IPS DF 4.7 (cell line): ENCODE data around the gene SPAG6.
"Not testable (repeated sequence)": the region's sequence is repeated elsewhere in the genome, so short reads cannot be mapped to it uniquely, and the experiment has no call there.

Source experiments
- DNase-seq: peaks from one replicate; pipeline ENCODE4 v3.0.0-alpha.2; 2013; ENCODE audit warnings: low spot score; ENCODE audit errors: extremely low read depth

Gene SPAG6

DNA sequence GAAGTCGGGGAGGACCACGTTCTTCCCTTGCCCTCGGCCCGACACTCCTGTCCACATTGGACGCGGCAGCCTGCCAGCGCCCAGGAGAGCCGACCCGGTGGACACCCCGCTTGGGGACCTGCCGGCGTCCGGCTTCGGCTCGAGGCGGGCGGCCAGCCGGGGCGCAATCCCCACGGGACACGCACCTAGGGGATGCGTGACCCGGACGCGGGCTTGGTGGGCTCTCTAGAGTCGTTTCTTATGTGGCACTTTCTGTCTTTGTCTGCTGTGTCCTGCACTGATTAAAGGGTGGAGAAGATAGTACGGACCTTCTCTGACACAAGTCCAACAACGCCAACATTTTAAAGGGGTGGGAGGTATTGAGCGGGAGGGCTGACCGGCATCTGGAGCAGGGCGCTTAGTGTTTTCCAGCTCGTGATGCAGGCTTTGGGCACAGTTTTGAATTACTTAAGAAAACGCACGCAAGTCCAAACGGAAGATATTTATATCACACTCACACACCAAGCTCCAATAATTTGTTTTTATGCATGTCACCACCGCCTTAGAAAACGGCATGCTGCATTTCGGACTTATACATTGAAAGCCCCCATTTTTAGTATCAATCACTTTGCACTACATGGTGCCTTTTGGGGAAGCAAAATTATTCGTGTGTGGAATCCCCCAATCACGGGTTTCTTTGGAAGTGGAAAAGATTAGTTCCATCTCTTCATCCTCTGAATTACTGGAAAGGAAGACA is 3.9 kb upstream of the SPAG6 start:
- DNase-seq: no peak

DNA sequence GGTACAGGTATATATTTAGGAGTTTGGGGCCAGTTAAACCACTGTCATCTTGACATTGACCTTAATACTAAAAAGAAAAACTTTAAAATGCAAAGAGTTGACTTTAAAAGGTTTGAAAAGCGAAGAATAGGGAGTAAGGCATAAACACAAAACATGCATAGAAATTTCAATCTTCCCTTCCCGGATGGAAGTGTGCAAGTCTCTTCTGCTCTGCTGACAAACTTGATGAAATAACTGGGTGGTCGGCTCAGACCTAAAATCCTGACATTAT is 3.4 kb upstream of the SPAG6 start:
- no peak for DNase-seq

DNA sequence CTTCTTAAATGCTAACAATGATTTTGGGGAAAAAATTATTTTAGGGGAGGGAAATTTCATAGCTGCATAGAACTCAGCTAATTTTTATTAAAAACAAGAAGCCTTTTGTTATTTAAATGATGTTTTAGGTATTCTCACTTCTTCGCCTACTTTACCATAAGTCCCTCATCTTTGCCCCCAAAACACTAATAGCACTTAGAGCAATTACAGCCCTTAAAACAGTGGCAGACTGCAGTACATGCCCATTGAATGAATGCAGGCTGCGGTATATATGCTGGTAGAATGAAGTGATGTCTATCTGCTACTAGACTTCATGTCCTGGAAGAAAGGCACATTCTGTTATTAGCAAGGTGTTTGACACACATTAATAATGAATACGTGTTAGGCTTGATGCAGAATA is 2.9 kb upstream of the SPAG6 start:
- DNase-seq: no peak

DNA sequence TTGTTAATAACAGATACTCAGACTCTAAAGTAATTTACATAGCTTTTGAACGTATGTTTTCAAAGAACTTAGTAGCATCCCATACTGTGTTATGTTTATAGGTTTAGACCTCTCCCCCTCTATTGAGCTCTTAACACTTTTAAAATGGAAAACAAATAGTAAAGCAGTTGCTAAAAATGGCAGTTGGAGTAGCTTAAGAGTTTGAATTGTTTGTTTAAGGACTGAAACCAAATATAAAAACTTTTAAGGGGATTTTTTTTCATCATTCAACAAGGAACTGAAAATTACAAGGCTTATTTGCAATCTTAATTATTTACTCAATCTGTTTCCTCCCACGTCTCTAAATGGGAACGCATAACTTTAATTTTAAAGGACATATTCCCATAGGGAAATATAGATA is 1.6 kb upstream of the SPAG6 start:
- DNase-seq: no peak

- no peak for DNase-seq
Observed at GRCh38 chr10:22344249-22344648, 1.0 kb upstream of the SPAG6 start.

DNA sequence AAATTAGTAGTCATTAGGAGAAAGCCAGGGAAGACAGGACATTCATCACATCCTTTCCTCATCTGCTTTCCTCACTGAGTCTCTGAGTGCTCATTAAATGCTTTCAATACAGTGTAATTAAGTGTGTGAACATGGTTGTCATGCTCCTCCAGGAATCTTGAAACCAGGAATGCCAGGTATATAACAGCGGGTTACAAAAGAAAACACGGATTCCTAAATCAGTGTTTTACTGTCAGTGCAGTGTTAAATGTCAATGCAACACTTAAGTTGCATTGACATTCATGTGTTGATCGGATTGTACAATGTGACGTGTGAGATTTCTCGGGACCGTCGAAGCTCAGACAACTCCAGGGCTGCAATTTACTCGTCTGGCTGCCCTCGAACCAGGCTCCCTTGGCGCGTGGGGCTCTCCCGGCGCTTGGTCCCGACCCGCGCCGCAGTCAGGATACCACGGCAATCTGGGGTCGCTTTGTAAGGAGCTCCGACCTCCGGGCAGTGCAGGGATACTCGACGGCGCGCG is 455 bp upstream of the SPAG6 start:
- DNase-seq: no peak

DNA sequence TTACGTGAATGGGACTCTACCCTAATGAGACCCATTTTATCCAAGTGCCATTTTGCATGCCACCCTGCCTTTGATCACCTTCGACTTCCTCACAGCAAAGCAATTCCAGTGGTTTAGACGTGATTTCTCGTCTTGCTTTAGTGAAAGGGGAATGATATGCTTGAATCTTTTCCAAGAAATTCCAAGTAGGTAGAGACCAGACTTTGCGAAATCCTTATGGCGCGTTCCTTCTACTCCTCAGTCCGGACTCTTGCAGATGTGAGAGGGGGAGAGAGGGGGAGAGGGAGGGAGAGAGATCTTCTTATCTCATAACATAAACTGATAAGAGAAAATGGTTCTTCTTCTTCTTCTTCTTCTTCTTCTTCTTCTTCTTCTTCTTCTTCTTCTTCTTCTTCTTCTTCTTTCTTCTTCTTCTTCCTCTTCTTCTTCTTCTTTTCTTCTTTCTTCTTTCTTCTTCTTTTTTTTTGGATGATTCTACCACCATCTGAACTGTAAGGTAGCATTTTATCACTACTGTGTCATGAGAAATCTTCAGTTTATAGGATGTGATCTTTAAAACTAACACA is 883 bp downstream of the SPAG6 start:
- no peak for DNase-seq

- no peak for DNase-seq
Observed at GRCh38 chr10:22349755-22350154, 4.5 kb downstream of the SPAG6 start.

DNA sequence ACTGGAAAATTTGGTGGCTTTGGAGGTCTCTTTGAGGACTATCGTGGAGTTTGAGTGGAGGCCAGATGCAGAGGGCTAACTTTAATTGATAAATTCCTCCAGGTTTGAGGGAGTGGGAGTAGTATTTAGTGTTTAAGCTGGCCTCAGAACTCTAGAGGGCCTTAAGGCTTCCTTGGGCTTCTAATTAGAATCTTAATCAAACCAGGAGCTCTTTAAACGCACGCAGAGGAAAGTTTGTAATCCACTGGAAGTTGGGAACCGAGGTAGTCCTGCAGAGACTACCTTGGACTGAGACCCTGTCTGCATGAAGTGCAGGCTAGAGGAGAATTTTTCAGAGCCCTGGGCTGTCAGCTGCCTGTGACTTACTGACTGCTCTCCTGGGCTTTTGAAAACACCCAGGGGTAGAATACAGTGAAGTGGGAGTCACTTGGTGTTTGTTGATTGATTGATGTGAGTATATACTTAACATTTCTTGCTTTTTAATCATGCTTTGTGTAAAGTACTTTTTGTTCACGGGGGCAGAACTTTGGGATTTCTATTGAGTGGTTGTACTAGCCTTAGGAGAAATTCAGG is 5.9 kb downstream of the SPAG6 start:
- DNase-seq: no peak

DNA sequence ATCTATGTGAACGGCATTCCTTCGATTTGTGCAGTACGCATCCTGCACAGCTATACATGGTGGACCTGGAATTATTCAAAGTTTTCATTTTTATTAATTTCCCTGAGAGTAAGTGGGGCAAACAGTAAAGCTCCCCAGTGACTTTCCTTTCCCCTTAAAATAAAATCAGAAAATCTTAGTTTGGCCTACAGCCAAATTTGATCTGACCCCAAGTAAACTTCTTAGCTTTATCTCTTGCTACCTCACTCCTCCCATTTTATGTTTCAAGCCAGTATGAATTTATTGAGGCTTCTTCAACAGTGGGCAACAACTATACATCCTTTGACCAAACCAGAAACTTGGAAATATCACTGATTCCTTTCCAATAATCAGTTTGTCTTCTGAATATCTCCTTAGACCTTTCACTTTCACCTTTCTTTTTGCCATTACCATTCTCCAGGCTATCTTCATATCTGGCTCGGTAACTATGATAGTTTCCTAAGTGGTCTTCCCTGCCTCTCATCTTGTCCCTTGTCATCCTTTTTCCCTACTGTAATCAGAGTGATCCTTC is 11.1 kb downstream of the SPAG6 start:
- no peak for DNase-seq

GRCh38 chr10:22357770-22358169 is 12.5 kb downstream of the SPAG6 start:
- not testable (repeated sequence) for DNase-seq

DNA sequence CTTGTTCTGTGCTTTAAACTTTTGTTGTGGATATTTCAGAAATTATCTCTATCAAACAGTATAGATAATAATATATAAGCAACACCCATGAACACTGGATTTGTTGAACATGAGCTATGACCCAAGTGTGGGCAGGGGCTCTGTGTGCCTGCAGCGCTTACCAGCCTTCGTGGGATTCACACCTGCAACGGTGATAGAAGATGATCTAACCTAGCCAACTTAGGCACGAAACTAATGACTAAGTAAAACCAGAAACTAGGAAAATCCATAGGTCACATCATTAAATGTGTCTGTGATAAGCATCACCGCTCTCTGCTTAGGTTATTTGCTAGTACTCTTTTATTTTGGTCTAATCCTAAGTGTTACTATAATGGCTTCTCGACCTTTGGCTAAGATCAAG is 18.0 kb downstream of the SPAG6 start:
- DNase-seq: no peak

DNA sequence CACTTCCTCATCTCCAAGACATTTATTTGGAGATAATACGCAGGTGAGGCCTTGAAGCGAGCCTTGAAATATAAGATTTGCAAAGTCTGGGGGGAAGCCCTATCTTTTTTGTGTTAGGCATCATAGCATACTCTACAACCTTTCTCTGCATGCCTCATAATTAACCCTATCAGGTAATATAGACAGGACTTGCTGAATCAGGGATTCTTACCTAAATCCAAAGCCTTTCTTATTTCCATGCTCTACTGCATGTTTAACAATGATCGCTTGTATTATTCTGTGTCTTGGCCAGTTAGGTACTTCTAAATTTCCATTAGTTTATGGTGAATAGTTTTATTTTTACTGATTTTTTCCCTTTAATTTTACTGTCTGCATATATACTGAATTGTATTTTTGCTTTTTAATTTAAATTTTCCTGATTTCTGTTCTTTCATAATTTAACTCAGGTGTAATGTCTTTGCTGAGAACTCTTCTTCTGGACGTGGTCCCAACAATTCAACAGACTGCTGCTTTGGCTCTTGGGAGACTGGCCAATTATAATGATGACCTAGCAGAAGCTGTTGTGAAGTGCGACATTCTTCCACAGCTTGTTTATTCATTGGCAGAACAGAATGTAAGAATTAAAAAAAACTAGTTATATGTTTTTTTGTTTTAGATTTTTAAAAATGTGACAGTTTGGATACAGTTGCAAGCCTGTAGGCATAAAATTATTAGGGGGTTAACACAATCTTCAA is 19.3 kb downstream of the SPAG6 start:
- no peak for DNase-seq

DNA sequence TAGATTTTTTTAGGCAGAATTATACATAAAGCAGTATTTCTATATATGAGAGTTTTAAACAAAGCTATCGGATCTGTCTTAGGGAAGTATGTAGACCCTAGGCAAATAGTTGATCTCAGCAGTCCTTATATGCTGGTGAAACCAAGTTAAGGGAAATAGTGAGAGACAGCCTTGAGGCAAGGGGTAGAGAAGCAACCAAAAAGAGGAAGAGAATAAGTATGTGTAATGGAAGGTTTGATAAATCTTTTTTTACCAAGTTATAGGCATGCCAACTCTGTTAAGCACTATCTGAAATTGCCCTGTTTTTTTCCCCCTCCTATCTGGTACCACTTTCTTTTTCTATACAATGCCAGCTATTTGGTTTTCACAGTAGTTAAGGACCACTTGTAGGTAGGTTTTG is 19.9 kb downstream of the SPAG6 start:
- no peak for DNase-seq

DNA sequence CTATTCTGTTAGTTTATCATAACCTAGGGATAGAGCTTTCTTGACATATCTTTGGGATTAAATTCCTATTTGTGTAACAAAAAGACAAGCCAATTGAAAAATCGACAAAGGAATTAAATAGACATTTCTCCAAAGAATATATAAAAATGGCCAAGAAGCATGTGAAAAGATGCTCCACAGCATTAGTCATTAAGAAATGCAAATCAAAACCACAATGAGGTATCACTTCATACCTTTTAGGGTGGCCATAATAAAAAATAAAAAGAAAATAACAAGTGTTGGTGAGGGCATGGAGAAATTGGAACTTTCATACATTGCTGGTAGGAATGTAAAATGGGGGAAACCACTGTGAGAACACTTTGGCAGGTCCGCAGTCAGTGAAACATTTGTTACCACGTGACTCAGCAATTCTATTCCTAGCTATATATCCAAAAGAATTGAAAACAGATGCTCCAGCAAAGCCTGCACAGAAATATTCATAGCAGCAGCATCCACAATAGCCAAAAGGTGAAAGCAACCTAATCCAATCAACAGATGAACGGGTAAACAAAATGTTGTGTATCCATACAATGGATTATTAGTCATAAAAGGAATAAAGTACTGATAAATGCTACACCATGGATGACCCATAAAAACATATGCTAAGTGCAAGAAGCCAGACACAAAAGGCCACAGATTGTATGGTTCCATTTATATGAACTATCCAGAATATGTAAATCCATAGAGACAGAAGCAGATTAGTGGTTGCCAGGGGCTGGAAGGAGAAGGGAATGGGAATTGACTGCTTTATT is 20.5 kb downstream of the SPAG6 start:
- DNase-seq: no peak

- no peak for DNase-seq
Observed at GRCh38 chr10:22366435-22366703, 21.1 kb downstream of the SPAG6 start.

- DNase-seq: no peak
Observed at GRCh38 chr10:22366771-22367170, 21.5 kb downstream of the SPAG6 start.

GRCh38 chr10:22367471-22367870 is 22.2 kb downstream of the SPAG6 start:
- DNase-seq: no peak

DNA sequence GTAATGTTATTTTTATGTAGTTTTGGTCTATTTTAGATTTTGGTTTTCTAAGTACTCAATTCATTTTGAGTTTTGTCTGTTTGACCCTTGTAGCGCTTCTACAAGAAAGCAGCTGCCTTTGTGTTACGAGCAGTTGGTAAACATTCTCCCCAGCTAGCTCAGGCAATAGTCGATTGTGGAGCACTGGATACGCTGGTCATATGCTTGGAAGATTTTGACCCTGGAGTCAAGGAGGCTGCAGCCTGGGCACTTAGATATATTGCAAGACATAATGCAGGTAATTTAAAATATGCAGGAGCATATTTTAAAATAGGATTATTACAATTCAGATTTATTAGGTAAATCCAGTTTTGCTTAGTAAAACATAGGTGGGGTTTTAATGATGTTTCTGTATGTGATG is 23.1 kb downstream of the SPAG6 start:
- no peak for DNase-seq

GRCh38 chr10:22368981-22369380 is 23.7 kb downstream of the SPAG6 start:
- no peak for DNase-seq

GRCh38 chr10:22369434-22370072 is 24.3 kb downstream of the SPAG6 start:
- no peak for DNase-seq
